ENCODE data around the gene TACC2. TPM values are rescaled to one million over a fixed set of nuclear protein-coding genes. Genes with fewer than 3 reads are reported as not detected.

The TACC2 gene
- total and polyA plus RNA-seq, 4 donors = 43.3 to 309 (median 127) TPM

- no peak overlapping the region for H3K4me3 ChIP-seq
- ATAC-seq (ENCODE audit: insufficient read depth, low FRiP score) = no peak
- TF ChIP-seq CTCF (IDR thresholded peaks at IDR 0.05; ENCODE audit: control extremely low read depth, extremely low read depth) = no peak
- no peak overlapping the region for H3K27ac ChIP-seq (ENCODE audit: low read depth in 1 of 2, low read length in 1 of 2)
- DNase-seq = no peak
- H3K4me1 ChIP-seq (ENCODE audit: control insufficient read depth in 5 of 5, insufficient read depth in 5 of 5, low read length in 5 of 5) = no peaks in the 10 kb centered on the region
- no peaks in the 10 kb centered on the region for H3K36me3 ChIP-seq (ENCODE audit: control insufficient read depth in 4 of 4, insufficient read depth in 4 of 4, low read length in 4 of 4)
- H3K9me3 ChIP-seq (ENCODE audit: control insufficient read depth in 4 of 4, insufficient read depth in 3 of 4, low read length in 3 of 4) = no peaks in the 10 kb centered on the region
- H3K27me3 ChIP-seq (ENCODE audit: control insufficient read depth in 3 of 3, insufficient read depth in 3 of 3, low read length in 2 of 3) = no peaks in the 10 kb centered on the region
- no peak overlapping the region for H3K9ac ChIP-seq (ENCODE audit: insufficient read depth in 1 of 2, low read length in 2 of 2)
- WGBS, 2 donors = 81 to 86% methylated on average over 10 of the region's 10 CpGs
Measured at GRCh38 chr10:122277526-122278136, 288.7 kb downstream of the TACC2 start.

GRCh38 chr10:122279725-122280141, 290.8 kb downstream of the TACC2 start:
- Histone ChIP-seq H3K4me3 (no peak overlapping the region), H3K36me3 (ENCODE audit: control insufficient read depth in 4 of 4, insufficient read depth in 4 of 4, low read length in 4 of 4) (no peaks in the 10 kb centered on the region), H3K9ac (ENCODE audit: insufficient read depth in 1 of 2, low read length in 2 of 2) (no peak overlapping the region), H3K27me3 (ENCODE audit: control insufficient read depth in 3 of 3, insufficient read depth in 3 of 3, low read length in 2 of 3) (no peaks in the 10 kb centered on the region), H3K4me1 (ENCODE audit: control insufficient read depth in 5 of 5, insufficient read depth in 5 of 5, low read length in 5 of 5) (no peaks in the 10 kb centered on the region), H3K9me3 (ENCODE audit: control insufficient read depth in 4 of 4, insufficient read depth in 3 of 4, low read length in 3 of 4) (no peaks in the 10 kb centered on the region), H3K27ac (ENCODE audit: low read depth in 1 of 2, low read length in 1 of 2) (no peak overlapping the region)
- no peak for ATAC-seq (ENCODE audit: insufficient read depth, low FRiP score)
- 24 to 37% methylated on average over 9 of the region's 9 CpGs for WGBS, 2 donors
- TF ChIP-seq CTCF (IDR thresholded peaks at IDR 0.05; ENCODE audit: control extremely low read depth, extremely low read depth) = peak; percentile 2
- DNase-seq = peak; percentile 32 to 45 (median 36)

- no peak for ATAC-seq (ENCODE audit: insufficient read depth, low FRiP score)
- no peak overlapping the region for H3K4me3 ChIP-seq
- H3K9me3 ChIP-seq (ENCODE audit: control insufficient read depth in 4 of 4, insufficient read depth in 3 of 4, low read length in 3 of 4) = no peaks in the 10 kb centered on the region
- H3K27ac ChIP-seq (ENCODE audit: low read depth in 1 of 2, low read length in 1 of 2) = no peak overlapping the region
- H3K4me1 ChIP-seq (ENCODE audit: control insufficient read depth in 5 of 5, insufficient read depth in 5 of 5, low read length in 5 of 5) = peaks cover 0 to 2% (median 0%) of the 10 kb centered on the region in 5 donors
- WGBS, 2 donors = 74% methylated on average over 7 of the region's 7 CpGs
- no peak overlapping the region for H3K9ac ChIP-seq (ENCODE audit: insufficient read depth in 1 of 2, low read length in 2 of 2)
- no peaks in the 10 kb centered on the region for H3K36me3 ChIP-seq (ENCODE audit: control insufficient read depth in 4 of 4, insufficient read depth in 4 of 4, low read length in 4 of 4)
- no peak for TF ChIP-seq CTCF (IDR thresholded peaks at IDR 0.05; ENCODE audit: control extremely low read depth, extremely low read depth)
- H3K27me3 ChIP-seq (ENCODE audit: control insufficient read depth in 3 of 3, insufficient read depth in 3 of 3, low read length in 2 of 3) = no peaks in the 10 kb centered on the region
- no peak for DNase-seq
Measured at GRCh38 chr10:122280156-122280555, 291.2 kb downstream of the TACC2 start.

Data from lung (tissue), 12 donors.